ENCODE results near the gene PCSK6.
A peak's percentile ranks its signal among the peaks of the same experiment; 100 is the strongest.
"Not testable (repeated sequence)": the region's sequence is repeated elsewhere in the genome, so short reads cannot be mapped to it uniquely, and the experiment has no call there.

Gene PCSK6

DNA sequence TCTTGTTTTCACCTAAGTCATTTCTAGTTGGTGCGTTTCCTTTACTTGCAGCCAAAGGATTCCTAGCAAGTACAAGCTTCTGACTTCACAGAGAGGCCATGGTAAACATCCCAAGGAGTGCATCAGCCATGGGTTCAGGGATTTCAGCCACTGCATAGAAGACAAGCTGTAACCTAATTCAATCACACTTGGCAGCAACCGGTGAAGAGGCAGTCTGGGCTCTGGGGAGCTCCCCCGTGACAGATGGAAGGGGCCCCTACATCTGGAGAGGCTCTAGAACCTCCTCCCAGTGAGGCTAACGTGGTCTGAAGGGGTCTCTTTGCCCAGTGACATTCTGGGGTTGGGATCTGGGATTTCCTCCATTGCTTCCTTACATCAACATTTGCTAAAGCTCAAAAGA, 186.1 kb downstream of the PCSK6 start:
- DNase-seq: no peak

DNA sequence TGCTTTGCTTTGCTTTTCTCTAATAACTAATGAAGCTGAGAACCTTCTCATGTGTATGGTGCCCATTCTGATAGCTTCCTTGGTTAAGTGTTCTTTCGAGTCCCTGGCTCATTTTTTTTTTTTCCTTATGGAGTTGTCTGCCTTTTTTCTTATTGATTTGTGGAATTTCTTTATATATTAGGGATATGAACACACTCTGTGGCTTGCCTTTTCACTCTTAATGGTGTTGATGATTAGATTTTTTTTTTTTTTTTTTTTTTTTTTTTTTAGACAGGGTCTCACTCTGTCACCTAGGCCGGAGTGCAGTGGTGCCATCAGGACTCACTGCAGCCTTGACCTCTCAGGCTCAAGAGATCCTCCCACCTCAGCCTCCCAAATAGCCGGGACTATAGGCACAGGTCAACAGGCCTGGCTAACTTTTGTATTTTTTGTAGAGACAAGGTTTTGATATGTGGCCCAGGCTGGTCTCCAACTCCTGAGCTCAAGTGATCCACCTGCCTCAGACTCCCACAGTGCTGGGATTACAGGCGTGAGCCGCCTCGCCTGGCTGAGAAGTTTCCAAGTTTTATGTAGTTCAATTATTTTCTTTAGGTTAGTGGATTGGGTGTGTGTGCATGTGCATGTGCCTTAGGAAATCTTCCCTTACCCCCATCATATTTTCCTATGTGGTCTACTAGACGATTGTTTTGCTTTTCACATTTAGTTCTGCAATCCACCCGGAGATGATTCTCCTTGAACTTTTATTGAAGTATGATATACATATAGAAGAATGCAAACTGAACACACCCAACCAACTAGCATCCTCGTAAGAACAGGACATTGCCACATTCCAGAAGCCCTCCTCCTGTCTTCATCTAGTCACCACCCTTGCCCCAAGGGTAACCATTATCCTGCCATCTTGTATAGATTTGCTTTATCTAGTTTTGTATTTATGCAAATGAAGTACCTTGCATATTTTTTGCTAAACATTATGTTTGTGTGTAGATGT, 192.8 kb downstream of the PCSK6 start:
- DNase-seq: no peak

DNA sequence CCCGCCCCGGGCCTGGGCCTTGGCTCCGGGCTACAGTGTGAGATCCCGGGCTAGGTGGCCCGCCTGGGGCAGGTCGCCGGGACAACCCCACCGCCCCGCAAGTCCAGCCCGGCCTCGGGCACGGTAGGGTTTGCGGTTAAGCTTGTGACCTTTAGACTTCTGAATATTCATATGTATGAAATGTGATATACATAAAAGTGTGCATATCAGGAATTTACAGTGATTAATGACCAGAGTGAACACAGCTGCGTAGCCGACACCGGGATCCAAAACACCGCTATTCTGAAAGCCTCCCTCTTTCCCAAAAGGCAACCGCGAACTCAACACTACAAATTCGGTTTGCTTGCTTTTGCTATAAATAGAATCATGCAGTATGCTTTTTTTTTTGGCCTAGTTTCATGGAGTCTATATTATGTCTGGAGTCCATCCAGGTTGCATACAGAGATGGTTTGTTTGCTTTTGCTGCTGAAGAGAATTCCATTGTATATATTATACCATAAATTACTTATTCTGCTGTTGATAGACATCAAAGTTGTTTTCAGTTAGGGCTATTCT, 193.8 kb downstream of the PCSK6 start:
- no peak for DNase-seq

DNA sequence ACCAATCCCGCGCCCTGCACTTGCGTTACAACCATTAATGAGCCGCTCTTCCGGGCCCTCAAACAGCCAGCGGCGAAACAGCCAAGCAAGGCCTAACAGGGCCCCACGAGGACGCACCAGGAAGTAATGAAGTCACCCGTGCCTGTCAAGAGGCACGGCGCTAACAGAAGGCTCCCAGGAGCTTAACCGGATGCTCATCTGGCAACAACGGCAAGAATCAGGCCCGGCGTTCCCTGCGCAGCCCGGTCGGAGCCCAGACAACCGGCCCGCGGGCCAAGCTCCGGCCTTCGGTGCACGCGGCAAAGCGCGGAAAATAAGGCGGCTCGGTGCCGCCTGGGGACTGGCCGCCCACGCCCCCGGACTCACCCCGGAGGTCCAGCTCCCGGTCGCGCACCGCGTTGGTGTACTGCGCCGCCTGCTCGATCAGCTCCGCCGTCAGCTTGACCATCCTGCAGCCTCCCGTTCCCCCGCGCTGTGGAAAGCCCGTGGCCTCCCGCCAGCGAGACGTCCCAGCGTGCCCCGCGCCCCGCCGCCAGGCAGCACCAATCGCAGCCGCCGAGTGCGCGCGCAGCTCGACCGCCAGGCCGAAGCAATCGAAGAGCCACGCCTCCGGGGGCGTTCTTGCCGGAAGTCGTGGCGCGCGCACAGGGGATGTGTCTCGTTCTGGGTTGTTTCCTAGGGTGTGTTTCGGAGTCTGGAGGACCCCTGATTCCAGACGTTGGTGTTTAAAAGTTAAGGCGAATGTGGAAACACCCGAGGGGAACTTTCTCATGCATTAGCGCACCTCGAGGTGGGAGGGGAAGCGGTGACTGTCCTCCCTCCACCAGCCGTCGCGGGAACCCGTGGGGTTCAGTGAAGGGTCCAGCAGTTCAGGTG, 194.5 kb downstream of the PCSK6 start, which contains the start of gene SNRPA1:
SNRPA1 (minus strand) TSS at position 518 of the 876 bp plus-strand sequence; CDS start at position 448, 70 bp downstream.
- peak; percentile 91 for DNase-seq

DNA sequence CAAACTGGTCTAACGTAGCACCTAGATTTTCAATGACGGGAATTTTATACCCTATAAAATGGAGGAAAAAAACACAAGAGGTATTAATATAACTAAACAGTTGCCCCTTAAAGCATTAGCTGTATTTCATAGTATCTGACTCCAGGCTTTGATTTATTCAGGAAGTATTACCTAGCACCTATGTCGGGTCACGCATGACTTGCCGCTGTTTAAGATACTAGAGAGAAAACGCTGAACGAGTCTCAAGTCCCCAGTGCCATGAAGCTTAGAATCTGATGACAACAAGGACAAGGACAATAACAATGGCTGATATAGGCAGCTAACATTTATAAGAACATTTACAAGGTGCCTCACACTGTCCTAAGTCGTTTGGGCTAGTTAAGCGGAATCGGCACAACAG, 196.4 kb downstream of the PCSK6 start:
- no peak for DNase-seq

DNA sequence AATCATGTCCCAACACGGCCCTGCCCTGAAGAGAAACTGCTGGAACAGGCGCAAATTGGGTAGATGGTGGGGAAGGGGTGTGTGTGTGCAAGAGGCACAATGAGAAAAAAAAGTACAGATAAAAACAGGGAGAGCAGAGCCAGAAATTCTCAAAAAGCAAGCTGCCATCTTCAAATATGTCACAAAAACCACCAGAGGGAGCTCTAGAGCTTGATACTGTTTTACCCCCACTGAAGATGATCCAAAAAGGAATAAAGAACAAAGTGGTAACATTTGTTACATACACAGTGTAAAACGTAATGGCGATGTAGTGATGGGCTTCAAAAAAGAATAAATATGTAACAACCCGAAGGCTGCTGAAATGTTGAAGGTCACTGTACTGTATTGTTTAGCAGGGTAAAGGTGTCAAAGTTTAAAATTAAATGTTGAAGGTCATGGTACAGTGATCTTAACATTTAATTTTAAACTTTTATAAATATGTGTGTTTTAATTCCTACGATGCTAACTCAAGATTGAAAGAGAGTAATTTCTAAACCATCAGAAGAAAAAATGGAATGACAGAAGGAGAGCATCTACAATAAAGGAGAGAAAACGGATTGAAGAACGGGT, 200.5 kb downstream of the PCSK6 start:
- DNase-seq: no peak

DNA sequence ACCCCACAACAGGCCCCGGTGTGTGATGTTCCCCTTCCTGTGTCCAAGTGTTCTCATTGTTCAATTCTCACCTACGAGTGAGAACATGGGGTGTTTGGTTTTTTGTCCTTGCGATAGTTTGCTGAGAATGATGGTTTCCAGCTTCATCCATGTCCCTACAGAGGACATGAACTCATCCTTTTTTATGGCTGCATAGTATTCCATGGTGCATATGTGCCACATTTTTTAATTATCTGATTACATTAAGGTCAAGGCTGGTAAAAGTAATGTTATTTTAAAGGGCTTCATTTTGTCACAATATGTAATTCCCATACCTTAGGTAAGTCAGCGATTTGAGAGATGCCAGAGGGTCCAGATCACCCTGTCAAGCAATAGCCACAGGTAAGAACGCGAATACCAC, 202.2 kb downstream of the PCSK6 start:
- not testable (repeated sequence) for DNase-seq

DNA sequence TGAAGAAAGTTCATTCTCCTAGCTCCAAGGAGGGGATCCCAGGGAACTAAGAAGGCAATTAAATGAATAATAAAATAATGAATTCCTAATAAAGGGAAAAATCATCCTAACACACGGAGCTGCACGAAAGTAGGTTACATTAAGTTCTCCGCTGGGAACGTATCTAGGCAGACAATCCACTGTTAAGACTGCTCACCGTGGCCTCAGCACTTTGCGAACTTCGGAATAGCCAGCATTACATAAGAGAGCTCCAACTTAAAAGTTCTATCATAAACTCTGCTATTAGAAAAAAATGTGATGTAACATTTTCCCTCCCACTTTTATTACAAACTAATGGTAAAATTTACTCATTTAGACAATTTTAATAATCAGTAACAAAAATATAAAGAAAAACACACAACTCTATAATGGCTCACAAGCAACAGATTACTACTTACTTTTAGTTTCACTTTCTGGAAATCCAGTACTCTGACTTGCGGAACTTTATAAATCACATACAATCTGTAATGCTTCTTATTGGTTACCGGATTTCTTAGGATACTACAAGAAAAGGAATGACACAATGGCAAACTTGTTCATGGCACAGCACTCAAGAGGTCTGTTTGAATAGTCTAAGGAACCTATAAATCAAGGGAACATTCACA, 202.9 kb downstream of the PCSK6 start:
- no peak for DNase-seq

DNA sequence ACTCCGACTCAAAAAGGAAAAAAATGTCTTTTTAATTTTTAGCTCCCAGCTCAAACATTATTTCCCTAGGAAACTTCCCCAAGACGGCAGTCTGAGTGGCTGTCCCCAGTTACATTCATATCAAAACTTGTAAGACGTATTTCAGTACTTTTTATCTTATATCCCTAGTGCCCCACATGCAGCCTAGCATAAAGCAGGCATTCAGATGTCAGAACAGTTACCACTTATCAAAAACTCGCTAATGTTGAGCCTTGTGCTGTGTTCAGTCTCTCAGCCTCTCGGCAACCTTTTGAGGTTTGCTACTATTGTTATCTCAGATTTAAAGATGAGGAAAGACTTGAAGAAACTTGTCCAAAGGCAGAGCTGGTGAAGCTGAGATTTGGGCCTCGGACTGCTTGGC, 205.6 kb downstream of the PCSK6 start:
- no peak for DNase-seq

DNA sequence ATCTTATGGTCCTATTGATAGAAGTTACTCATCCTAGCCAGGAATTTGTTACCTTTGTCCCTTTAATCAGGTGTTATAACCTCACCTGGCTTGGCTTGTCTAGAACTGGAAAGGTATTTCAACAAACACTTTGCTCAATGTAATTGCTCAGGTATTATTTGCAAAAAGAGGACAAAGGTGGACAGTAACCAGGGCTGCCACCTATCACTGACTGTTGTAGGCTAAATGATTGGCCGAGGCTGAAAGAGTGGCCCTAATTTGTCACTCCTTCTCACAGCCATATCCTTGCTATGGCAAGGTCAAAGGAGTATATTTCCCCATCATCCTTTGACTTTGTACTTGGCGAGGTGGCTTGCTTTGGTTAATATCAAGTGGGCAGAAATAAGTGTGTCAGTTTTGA, 209.5 kb downstream of the PCSK6 start:
- DNase-seq: no peak

DNA sequence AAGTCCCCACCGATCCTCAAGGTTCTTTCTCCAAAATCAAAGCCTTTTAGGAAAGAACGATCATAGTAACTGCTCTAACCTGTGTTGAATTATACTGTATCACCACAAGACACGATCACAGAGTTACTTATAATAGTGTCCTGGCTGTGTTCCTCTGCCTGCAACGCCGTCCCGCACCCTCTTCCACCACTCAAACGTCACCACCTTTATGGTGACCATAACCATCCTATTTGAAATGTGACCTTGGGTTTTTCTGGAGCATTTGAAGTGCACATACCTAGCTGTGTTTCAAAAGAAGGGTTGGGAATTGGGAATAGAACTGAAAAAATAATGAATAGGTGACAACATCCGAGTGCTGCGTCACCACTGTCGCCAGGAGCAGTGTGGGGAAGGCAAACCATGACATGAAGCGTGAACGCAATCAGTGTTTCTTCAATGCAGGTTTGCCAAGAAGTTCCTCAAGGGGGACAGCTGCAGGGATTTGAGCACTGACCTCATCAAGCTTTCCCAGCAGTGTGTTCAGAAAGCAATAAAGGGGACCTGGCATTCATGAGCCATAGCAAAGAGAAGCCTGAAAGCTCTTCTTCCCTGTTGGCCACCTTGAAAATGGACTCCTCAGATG, 211.5 kb downstream of the PCSK6 start:
- no peak for DNase-seq

DNA sequence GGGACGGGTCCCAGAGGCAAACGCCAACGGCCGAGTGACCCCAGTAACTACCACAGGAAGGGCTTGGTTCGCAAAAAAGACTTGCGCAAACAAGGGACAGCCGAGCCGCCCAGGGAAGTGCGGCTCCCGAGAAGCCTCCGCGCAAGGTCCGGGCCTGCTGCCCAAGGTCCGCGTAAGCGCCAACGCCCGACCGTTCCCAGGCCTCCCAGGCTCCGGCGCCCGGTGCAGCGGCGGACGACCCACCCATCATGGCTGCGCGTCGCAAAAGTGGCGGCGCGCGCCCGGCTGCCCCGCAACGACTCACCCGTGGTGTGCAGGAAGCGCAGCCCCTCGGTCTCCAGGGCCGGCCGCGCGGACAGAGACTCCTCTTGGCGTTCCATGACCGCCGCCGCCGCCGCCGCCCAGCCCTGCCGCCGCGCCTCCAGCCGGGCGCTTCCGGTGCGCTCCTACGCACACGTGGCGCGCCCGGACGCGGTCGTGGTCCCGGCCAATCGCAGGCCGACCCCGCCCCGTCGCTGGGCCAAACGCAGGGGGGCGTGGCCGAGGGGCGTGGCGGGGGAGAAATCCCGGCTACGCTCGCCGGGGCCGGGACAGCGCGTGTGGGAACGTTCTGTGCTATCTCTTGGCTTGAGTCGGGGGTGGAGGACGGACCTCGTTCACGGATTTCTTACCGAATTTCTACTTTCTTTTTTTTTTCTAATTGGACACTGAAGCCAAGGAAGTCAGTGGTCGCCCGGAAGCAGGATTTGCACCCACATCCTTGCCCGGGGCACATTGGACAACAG, 212.3 kb downstream of the PCSK6 start, which contains the start of gene SELENOS:
SELENOS (minus strand) TSS at position 448 of the 785 bp plus-strand sequence; CDS start at position 380, 68 bp downstream.
- peak; percentile 78 for DNase-seq

DNA sequence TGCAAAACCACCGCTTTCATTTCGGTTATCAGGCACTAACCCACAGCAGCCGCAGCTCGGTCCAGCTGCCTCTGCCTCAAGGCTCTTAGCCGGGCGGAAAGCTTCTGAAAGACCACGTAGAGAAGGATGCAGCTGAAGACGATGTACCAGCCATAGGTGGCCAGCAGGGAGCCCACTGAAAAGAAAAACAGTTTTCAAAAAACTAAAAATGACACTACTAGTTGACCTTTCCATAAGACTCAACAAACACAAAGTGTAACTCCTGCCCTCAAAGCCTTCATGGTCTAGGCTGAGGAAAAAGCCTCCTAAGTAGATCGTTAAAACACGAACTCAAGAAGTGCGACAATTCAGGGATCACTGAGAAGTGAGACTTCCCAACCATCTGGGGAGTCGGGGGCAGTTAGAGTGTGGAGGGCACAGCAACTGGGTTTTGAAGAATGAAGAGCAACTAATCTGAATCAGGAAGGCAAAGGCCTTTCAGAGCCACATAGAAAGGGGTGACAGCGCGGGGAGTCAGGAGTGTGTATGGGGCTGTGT, 212.9 kb downstream of the PCSK6 start:
- no peak for DNase-seq

DNA sequence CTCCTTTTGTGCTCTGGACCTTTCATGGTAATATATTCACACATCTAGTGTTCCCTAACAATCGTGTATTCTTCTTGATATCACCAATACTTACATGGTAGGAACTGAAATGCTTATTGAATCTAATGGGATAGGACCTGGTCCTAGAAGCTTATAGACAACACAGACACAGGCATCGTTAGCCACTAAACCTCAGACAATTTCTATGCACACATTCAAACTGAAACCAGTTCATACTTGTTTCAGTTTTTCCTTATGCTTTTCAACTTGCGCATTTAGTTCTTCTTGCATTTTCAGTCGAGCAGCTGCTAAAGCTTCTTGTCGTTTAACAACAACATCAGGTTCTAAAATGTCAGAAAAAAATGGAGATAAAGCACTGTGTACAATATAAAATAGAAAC, 214.5 kb downstream of the PCSK6 start:
- DNase-seq: no peak

DNA sequence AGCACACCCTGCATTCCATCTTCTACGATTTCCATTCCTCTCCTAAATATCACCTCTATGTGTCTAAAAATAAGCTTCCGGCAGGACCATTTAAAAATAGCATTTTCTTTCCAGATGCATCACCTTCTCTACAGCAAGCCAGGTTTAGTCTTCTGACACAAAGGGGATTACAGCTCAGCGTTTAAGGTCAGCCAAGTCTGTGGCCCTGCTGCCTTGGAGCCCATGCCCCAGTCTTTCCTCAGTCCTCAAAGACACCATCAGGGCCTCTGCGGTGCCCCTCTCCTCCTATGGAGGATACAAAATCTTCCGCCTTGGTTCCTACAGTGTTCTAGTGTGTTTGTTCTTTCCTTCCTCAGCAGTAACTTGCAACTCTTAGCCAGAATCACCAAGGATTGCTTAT, 216.0 kb downstream of the PCSK6 start:
- DNase-seq: no peak

DNA sequence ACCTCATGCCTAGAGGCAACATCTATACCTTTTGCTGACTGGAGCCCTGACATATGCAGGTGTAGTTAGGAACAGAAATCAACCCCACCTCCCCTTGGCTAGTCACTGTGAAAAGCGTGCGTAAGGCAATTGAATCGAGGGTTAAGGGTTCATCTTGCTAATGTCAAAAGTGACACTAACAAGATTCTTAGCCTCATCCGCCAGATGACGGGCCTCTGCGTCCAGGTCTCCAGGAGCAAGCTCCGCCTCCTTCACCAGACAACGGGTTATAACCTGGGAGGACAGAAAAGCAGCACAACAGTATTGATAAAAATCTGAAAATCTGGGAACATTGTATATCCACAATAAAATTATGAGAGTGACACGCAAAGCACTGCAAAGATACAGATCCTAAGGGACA, 216.9 kb downstream of the PCSK6 start:
- DNase-seq: no peak

DNA sequence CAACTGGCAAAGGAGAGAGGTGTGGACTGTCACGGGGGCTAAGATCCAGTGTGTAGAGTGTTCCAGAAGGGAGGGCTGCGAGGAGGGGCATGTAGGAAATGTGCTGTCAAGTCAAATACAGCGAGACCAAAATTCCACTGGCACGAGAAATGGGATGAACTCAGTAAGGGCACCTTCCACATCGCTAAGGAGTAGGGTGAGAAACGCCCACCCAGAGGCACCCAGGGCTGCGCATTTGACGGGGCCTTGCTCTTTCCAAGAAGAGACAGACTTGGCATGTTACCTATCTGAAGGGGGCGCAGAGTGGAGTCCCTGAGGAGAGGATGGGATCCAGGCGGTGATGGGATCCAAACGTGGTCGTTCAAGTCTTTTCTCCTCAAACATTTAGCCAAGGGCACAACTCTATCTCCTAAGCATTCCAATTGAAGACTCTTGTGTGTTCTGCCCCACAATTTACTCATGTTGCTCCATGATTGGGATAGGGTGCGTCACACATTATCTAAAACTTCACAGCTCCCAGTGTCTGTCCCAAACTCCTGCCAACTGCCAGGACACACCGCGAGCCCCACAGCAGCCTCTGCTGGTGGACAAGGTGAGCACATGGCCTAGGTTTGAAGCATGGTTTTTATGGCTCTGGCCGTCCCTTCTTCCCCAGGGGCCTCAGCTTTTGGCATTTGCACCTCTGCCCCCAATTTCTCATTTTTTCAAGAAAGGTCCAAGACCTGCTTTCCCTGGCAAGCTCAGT, 219.9 kb downstream of the PCSK6 start:
- no peak for DNase-seq

DNA sequence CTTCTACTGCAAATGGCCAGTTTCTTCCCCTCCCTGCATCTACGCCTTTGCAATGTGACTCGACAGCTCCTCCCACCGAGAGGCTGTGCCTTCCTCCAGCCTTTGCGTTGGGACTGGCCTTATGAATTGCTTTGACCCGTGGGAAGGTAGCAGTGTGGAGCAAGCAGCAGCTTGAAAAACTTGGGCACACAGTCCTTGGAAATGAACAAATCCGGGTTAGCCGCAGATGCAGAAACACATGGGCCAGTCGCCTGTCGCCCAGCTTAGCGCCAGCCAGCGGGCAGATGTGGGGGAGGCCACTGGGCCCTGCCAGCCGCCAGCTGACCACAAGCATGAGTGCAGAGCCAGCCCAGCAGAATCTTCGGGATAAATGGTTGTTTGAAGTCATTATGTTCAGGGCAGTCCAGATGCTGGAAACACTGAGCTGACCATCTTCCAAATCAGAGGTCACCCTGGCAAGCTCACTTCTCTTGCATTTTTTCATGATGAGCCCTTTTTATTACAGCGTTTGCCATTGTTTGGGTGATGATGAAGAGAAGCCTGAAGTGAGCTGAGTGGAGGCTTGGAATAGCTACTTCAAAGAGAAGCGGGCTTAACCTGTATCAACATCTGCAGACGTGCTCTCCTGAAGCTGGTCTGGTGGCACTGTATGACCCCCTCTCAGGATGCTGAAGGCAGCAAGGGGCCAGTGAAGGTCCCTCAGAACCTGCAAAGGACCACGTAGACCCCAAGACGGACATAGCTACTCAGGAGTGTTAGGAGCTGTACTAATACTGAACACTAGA, 222.0 kb downstream of the PCSK6 start:
- DNase-seq: no peak

DNA sequence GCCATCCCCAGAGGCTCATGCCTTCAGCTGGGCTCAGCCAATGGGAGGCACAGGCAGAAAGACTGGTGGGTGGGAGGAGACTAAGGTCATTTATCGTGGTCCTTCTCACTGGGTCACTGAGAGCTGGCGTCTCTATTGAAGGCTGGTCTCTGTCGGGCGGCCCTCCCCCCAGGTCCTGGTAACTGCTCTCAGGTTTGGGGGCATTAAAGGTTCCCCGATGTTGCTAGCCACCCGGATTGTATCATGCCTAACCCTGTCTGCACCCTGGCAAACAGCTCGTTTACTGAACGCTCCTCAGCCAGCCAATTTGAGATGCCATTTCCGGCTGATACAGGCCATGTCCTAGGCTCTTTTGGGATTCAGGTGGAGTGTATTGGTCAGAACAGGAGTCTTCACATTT, 222.7 kb downstream of the PCSK6 start:
- DNase-seq: no peak

All from T1000 (cell line).